Gastroesophageal sphincter (tissue), 4 donors: ENCODE measurements around the gene PRIM1. TPM values are rescaled to one million over a fixed set of nuclear protein-coding genes. Genes with fewer than 3 reads are reported as not detected.

Source experiments
- ATAC-seq: fragments of 150-250 bp; one replicate; pipeline ENCODE4 v1.9.1; 2016; ENCODE audit warnings: mild to moderate bottlenecking, moderate library complexity
- H3K27ac ChIP-seq, 4 donors: fragments of 200-600 bp; sonication (generic) in 3 of 4; 1 replicate in 3 of 4; 2 replicates in 1 of 4; pipeline ENCODE4 v1.5.1; 2016 to 2019
- H3K27me3 ChIP-seq: fragments of 200-600 bp; sonication (generic); one replicate; pipeline ENCODE4 v1.5.1; 2019
- H3K36me3 ChIP-seq, 2 donors: fragments of 200-600 bp; sonication (generic); one replicate each; pipeline ENCODE4 v1.5.1; 2019; ENCODE audit warnings: control low read depth in 1 of 2
- H3K4me1 ChIP-seq, 3 donors: fragments of 200-600 bp; sonication (generic); 1 replicate in 2 of 3; 2 replicates in 1 of 3; pipeline ENCODE4 v1.5.1; 2016 to 2019; ENCODE audit warnings: control low read depth in 2 of 3
- H3K4me3 ChIP-seq, 2 donors: fragments of 200-600 bp; sonication (generic); one replicate each; pipeline ENCODE4 v1.5.1; 2019; ENCODE audit warnings: mild to moderate bottlenecking in 1 of 2, moderate library complexity in 1 of 2
- H3K9me3 ChIP-seq, 3 donors: fragments of 200-600 bp; sonication (generic); one replicate each; pipeline ENCODE4 v1.5.1; 2017 to 2019; ENCODE audit warnings: control low read depth in 2 of 3
- EP300 ChIP-seq: sonication (generic); formaldehyde crosslinking; IDR thresholded peaks from one replicate; pipeline ENCODE4 v1.6.1; 2017; ENCODE audit warnings: antibody characterized with exemption, mild to moderate bottlenecking
- POLR2A ChIP-seq, 2 donors: fragments of 450-650 bp; IDR thresholded peaks; one replicate each; pipeline ENCODE4 v1.6.1; 2017; ENCODE audit warnings: antibody characterized with exemption in 2 of 2, mild to moderate bottlenecking in 2 of 2, moderate library complexity in 1 of 2
- POLR2AphosphoS5 ChIP-seq: sonication (generic); formaldehyde crosslinking; IDR thresholded peaks from one replicate; pipeline ENCODE4 v1.6.1; 2017; ENCODE audit warnings: antibody characterized with exemption
- WGBS, 2 donors: methylation state at CpG; one replicate each; pipeline ENCODE4 v1.1.5; 2018; ENCODE audit warnings: low coverage in 1 of 2; 5-methylcytosine and 5-hydroxymethylcytosine counted together
- total RNA-seq, 4 donors: library from RNA; depleted of rRNA; stranded (reverse); fragments of >200 nt; gene quantifications; one replicate each; pipeline ENCODE4 v1.1.0, GENCODE V29; 2016
- TF ChIP-seq, protein P1 (sequence below), 4 experiments: fragments of 200-600 bp in 2 of 4; fragments of 450-650 bp in 2 of 4; sonication (generic) in 1 of 4; IDR thresholded peaks; one replicate each; pipeline ENCODE4 v1.5.1; 2017 to 2019; ENCODE audit warnings: antibody characterized with exemption in 4 of 4, mild to moderate bottlenecking in 2 of 4, moderate library complexity in 2 of 4

Gene PRIM1
- total RNA-seq, 4 donors from 2014 or later: 2.6 to 13.0 (median 5.1) TPM

DNA sequence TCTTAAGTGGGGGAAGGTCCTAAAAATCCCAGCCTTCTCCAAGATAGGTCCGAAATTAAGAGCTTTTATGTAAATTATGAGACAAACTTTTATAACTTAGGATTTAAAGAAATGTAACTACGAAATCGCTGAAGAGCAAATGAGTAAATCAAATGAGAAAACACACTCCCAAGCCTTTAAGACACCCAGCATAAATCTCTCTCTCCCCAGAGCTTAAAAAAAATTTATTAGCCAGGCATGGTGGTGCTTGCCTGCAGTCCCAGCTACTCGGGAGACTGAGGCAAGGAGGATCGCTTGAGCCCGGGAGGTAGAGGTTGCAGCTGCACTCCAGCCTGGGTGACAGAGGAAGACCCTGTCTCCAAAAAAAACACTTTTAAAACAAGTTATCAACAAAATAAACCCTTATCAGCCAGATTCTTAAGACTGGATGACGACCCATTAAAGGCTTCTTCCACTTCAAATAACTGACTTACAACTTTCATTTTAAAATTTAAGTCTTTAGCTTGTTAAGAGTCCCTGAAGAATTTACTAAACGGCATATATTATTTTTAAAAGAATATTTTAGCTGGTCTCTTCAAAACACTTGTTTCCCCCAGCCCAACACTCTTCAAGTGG lies 67.3 kb downstream of the PRIM1 start:
- TF ChIP-seq, protein P1, sequence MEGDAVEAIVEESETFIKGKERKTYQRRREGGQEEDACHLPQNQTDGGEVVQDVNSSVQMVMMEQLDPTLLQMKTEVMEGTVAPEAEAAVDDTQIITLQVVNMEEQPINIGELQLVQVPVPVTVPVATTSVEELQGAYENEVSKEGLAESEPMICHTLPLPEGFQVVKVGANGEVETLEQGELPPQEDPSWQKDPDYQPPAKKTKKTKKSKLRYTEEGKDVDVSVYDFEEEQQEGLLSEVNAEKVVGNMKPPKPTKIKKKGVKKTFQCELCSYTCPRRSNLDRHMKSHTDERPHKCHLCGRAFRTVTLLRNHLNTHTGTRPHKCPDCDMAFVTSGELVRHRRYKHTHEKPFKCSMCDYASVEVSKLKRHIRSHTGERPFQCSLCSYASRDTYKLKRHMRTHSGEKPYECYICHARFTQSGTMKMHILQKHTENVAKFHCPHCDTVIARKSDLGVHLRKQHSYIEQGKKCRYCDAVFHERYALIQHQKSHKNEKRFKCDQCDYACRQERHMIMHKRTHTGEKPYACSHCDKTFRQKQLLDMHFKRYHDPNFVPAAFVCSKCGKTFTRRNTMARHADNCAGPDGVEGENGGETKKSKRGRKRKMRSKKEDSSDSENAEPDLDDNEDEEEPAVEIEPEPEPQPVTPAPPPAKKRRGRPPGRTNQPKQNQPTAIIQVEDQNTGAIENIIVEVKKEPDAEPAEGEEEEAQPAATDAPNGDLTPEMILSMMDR (IDR thresholded peaks at IDR 0.05): no peak
- TF ChIP-seq EP300: no peak
- TF ChIP-seq POLR2AphosphoS5: no peak
- no peak for TF ChIP-seq POLR2A (IDR thresholded peaks at IDR 0.05)
- Histone ChIP-seq H3K4me1 (peaks cover 0 to 82% (median 22%) of the 10 kb centered on the region in 3 donors), H3K36me3 (peaks cover 0 to 12% of the 10 kb centered on the region in 2 donors), H3K27me3 (no peaks in the 10 kb centered on the region), H3K27ac (peak overlapping the region in 3 of 4 donors; percentile 30 to 100 (median 96)), H3K9me3 (no peaks in the 10 kb centered on the region), H3K4me3 (peak overlapping the region in 1 of 2 donors; percentile 95)
- WGBS, 2 donors: 36 to 50% methylated on average over 4 to 8 of the region's 8 CpGs
- no peak for ATAC-seq

GRCh38 chr12:56682323-56682722 lies 69.8 kb downstream of the PRIM1 start:
- Histone ChIP-seq H3K36me3 (peaks cover 0 to 17% of the 10 kb centered on the region in 2 donors), H3K4me1 (peaks cover 0 to 94% (median 28%) of the 10 kb centered on the region in 3 donors), H3K4me3 (no peak overlapping the region), H3K27ac (no peak overlapping the region), H3K27me3 (no peaks in the 10 kb centered on the region), H3K9me3 (no peaks in the 10 kb centered on the region)
- 89% methylated on average over 3 of the region's 6 CpGs; no CpG with 5 or more reads in 1 of the 2 donors for WGBS, 2 donors
- ATAC-seq: no peak
- TF ChIP-seq POLR2A (IDR thresholded peaks at IDR 0.05): no peak
- no peak for TF ChIP-seq POLR2AphosphoS5
- TF ChIP-seq EP300: no peak
- TF ChIP-seq, protein P1 (IDR thresholded peaks at IDR 0.05): no peak

Other genes with a start within 250 kb of the PRIM1 start
- gene RBMS2, start 230.5 kb downstream of the PRIM1 start, total RNA-seq: 10 to 100 TPM; 25.4 to 50.2 (median 31.8) TPM
- gene BAZ2A, start 122.0 kb downstream of the PRIM1 start, total RNA-seq: 10 to 100 TPM; 32.1 to 73.2 (median 54.6) TPM
- 100 to 1,000 TPM; 315 to 472 (median 432) TPM for gene ATP5F1B, start 106.3 kb downstream of the PRIM1 start, total RNA-seq
- gene PTGES3, start 64.0 kb downstream of the PRIM1 start, total RNA-seq: 100 to 1,000 TPM in 2 of 4 donors, 10 to 100 TPM in 2; 73.5 to 115 (median 104) TPM
- 1,000 to 10,000 TPM; 1,080 to 1,809 (median 1,519) TPM for gene NACA, start 27.0 kb downstream of the PRIM1 start, total RNA-seq
- 1 to 10 TPM in 3 of 4 donors, not detected in 1; 2.6 to 6.6 (median 5.2) TPM for gene HSD17B6, start 11.0 kb upstream of the PRIM1 start, total RNA-seq
- gene SDR9C7, start 182.1 kb upstream of the PRIM1 start, total RNA-seq: not detected
- under 1 TPM in 3 of 4 donors, not detected in 1; 0.22 to 0.81 (median 0.27) TPM for gene RDH16, start 205.3 kb upstream of the PRIM1 start, total RNA-seq